MG63 (cell line): ENCODE measurements around the gene BRPF3. TPM values are rescaled to one million over a fixed set of nuclear protein-coding genes. Genes with fewer than 3 reads are reported as not detected.

Experiments used
- DNase-seq: peaks from one replicate; pipeline ENCODE4 v3.0.0-alpha.2; 2020
- H3K27me3 ChIP-seq: fragments of 250-450 bp; sonication (Bioruptor Pico); 2 replicates; pipeline ENCODE4 v1.5.1; 2020; ENCODE audit warnings: mild to moderate bottlenecking, moderate library complexity
- H3K36me3 ChIP-seq: fragments of 250-450 bp; sonication (Bioruptor Pico); 2 replicates; pipeline ENCODE4 v1.5.1; 2020; ENCODE audit warnings: mild to moderate bottlenecking, moderate library complexity
- H3K4me3 ChIP-seq: fragments of 250-450 bp; sonication (Bioruptor Pico); 2 replicates; pipeline ENCODE4 v1.5.1; 2020; ENCODE audit warnings: mild to moderate bottlenecking, moderate library complexity
- H3K9me3 ChIP-seq: fragments of 250-450 bp; sonication (Bioruptor Pico); 2 replicates; pipeline ENCODE4 v1.5.1; 2020; ENCODE audit warnings: mild to moderate bottlenecking, moderate library complexity
- total RNA-seq: library from RNA; depleted of rRNA; stranded (reverse); fragments of >200 nt; shearing (Covaris generic); gene quantifications from 2 replicates; pipeline ENCODE4 v1.2.3, GENCODE V29; 2014; ENCODE audit warnings: low replicate concordance

Gene BRPF3
- total RNA-seq, 1 experiment from 2014 or later, result 6.9 TPM

DNA sequence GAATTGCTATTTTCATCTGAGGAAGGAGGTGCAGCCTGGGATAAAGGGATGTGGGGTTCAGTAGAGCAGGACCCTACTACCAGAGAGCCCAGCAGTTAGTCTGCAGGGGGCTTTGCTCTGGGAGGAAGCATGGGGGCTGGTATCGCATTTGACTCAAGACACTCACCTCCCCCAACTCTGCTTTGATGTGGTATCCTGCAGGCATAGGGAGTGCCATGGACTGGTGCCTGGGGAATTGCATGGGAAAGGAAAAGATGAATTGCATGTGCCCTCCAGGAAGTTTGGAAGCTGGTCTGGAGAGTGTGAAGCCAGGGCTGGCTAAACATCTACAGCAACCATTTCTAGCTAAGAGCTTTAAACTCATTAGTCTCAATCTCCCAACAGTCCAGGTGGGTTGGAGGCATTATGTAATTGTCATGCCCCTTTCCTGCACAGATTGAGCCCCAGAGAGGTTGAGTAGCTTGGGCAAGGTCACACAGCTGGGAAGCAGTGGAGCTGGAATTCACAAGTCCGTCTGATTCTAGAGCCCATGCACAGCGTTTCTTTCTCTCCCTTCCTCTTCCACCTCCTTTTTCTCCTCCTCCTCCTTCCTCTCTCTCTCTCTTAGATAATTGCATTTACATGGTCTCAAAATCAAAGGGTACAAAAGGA, 47.1 kb downstream of the BRPF3 start:
- no peak overlapping the region for H3K4me3 ChIP-seq
- DNase-seq, result no peak
- H3K36me3 ChIP-seq, result no peaks in the 10 kb centered on the region
- H3K9me3 ChIP-seq, result no peaks in the 10 kb centered on the region
- no peaks in the 10 kb centered on the region for H3K27me3 ChIP-seq

DNA sequence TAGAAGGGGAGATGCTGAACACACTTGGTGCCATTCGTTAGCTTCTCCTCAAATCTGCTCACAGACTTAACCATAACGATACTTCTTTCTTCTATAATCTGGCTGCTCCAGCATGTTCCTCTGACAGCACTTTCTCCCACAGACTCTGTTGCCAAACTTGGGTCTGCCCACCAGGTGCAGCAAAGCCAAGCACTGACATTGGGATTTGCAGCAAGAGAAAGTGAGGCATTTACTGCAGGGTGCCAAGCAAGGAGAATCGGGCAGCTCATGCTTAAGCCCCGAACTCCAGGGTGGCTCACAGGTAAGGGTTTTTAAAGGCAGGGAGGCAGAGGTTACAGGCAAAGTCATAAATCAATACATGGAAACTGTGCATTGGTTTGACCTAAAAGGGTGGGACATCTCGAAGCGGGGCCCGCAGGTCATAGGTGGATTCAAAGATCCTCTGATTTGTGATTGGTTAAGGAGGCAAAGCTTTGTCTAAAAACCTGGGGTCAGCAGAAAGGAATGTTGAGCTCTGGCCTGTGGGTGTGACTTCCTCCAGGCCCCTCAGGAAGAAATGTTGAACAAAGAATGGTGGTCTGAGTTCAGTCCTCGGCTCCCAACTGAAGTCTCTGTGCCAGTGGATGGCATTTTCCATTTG, 48.2 kb downstream of the BRPF3 start:
- H3K36me3 ChIP-seq, result no peaks in the 10 kb centered on the region
- H3K9me3 ChIP-seq, result no peaks in the 10 kb centered on the region
- H3K4me3 ChIP-seq, result no peak overlapping the region
- no peaks in the 10 kb centered on the region for H3K27me3 ChIP-seq
- DNase-seq, result peak; percentile 11

DNA sequence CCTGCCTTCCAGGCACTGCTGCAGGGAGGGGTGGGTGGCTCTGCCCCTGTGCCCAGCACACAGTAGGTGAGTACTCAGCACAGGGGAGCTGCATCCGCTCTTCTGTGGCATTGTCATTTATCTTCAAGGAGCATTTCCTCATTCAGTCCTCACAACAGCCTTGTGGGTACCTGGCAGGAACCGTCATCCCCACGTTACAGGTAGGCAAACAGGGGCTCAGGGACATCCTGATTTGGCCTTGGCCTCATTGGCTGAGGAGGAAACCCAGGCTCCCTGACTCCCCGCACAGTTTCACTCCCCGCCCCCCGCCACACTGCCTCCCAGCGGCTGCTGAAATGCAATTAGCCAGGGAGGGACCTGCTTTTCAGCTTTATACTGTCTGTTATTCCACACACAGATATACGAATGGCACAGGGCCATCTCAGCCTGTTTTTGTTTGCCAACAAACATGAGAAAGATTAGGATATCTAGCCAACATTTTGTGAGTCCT, 49.1 kb downstream of the BRPF3 start:
- no peaks in the 10 kb centered on the region for H3K27me3 ChIP-seq
- no peak for DNase-seq

DNA sequence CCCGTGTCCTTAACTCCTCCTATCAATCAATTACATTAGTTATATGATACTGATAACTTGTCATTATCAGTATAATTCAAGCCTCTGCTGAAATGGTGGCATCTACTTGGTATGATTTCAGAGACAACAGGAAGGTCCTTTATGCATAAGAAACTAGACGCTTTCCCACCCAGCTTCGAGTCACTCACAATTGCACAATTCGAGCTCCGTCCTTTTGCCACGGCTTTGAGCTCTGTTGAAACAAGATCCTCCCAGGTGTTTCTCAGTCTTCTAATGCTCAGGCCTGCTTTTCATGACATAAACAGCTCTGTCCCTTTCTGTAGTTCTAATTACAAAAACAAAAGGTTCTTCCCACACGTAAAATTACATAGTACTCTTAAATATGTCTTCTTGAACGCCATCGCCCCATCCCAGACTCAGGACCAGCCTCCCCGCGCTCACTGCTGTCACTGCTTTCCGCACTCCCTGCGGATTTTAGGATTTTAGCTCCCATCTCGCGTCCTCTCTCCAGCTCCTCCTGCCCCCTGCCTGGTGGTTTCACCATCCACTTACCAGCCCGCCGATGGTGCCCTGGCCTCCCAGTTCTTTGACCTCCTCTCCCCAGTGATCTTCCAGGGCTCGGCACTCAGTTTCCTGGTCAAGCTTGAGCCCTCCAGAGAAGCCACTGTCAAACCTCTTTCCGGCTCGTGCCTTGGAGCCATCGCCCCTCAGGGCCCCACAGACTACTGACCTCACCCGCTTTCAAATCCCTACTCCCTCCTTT, 50.1 kb downstream of the BRPF3 start:
- Histone ChIP-seq H3K4me3 (no peak overlapping the region), H3K36me3 (no peaks in the 10 kb centered on the region), H3K9me3 (no peaks in the 10 kb centered on the region), H3K27me3 (no peaks in the 10 kb centered on the region)
- DNase-seq, result no peak

More for the DNA sequence above, 49.1 kb downstream of the BRPF3 start:
- no peaks in the 10 kb centered on the region for H3K36me3 ChIP-seq
- no peaks in the 10 kb centered on the region for H3K9me3 ChIP-seq
- H3K4me3 ChIP-seq, result no peak overlapping the region

DNA sequence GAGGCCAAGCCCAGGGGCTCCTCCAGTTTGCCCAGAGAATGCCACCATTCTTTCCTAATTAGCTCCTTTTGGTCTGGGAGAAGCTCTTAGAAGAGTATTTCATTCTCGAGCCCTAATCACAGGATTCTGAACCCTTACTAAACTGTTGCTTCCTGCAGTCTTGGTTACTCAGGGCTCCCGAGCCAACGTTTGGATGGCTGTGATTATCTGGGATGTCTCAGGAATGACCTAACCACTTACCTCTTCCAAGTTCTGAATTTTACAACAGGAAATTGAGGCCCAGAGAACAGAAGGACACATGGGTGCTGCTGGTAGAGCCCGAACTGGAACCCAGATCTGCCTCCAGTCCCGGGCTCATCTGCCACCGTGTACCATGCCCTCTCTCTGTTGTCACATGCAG, 51.1 kb downstream of the BRPF3 start:
- Histone ChIP-seq H3K36me3 (no peaks in the 10 kb centered on the region), H3K4me3 (no peak overlapping the region), H3K27me3 (no peaks in the 10 kb centered on the region), H3K9me3 (no peaks in the 10 kb centered on the region)
- peak; percentile 72 for DNase-seq

DNA sequence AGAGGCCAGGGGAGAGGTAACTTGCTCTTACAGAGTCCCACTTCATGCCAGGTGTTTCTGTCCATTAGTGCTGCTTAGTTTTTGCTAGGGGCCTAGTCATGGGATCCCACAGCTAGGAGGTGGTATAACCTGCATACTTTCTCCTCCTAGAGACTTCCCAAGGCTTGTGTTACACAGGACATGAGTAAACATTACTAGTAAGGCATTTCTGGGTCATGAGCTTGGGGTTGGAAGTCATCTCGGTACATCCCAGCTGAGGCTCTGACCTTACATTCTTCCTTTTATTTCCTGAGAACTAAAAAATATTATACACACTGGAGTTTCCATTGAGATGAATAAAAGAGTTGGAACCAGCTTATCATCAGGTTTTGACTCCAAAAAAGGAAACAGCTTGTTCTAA, 52.4 kb downstream of the BRPF3 start:
- no peaks in the 10 kb centered on the region for H3K27me3 ChIP-seq
- peak; percentile 8 for DNase-seq
- H3K4me3 ChIP-seq, result no peak overlapping the region
- H3K9me3 ChIP-seq, result no peaks in the 10 kb centered on the region
- H3K36me3 ChIP-seq, result no peaks in the 10 kb centered on the region

DNA sequence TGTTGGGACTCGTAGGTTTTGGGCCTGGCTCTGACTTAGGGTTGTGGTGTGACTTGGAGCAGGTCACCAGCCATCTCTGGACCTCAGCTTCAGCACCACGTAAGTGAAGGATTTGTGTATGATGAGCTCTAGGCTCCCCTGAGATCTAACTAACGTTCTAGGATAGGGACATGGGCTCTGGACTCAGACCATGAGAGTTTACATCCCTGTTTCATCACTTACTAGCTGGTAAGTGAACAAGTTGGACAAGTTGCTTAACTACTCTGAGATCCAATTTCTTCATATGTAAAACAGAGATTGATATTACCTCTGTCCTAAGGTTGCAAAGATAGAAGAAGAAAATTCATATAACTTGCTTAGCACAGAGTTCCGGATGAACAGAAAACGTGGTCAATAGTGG, 53.0 kb downstream of the BRPF3 start:
- Histone ChIP-seq H3K36me3 (no peaks in the 10 kb centered on the region), H3K9me3 (no peaks in the 10 kb centered on the region), H3K27me3 (no peaks in the 10 kb centered on the region), H3K4me3 (no peak overlapping the region)
- DNase-seq, result no peak

DNA sequence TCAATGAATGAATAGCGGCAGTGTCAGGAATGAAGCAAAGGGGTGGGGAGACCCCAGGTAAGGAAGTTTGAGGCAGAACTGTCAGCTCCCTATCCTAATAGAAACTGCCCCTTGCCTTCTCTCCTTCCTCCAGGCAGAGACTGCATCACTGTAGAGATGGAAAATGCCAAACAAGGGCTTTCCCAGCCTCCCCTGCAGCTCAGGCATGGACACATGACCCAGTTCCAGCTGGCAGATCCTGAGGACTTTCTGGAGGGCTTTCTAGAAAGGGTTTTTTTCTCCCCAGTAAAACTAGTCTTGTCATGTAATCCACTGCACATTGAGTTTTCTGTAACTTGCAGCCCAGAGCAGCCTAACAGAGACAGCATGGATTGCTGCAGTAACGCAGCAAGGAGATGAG, 55.5 kb downstream of the BRPF3 start:
- Histone ChIP-seq H3K36me3 (no peaks in the 10 kb centered on the region), H3K4me3 (no peak overlapping the region), H3K27me3 (no peaks in the 10 kb centered on the region), H3K9me3 (no peaks in the 10 kb centered on the region)
- no peak for DNase-seq

DNA sequence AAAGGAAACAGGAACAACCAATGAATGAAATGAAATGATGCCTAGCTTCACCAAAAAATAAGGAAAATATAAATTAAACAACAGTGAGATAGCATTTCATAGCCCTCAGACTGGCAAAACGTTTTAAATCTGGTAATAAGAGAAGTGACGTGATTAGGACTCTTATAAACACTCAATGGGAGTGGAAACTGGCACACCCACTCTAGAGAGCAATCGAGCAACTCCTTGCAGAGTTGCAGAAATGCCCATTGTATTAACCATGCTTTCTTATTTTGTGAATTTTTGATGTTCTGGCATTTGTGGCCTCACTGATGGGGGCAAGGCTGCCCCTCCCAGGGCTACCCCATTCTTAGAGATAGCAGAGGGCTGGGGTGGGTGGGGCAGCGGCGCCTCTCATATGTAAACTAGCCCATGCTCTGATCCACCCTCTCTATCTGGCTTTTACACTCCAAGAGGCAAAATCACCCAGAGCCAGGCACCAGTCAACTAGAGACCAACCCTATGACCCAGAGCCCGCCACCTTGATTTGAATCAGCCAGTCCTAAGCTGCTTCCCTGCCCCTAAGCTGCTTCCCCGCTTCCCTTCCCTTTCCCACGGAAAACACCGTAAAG, 67.0 kb downstream of the BRPF3 start:
- Histone ChIP-seq H3K27me3 (peaks cover 6% of the 10 kb centered on the region; the same call in 1 of the 2 replicates), H3K9me3 (no peaks in the 10 kb centered on the region), H3K4me3 (no peak overlapping the region), H3K36me3 (no peaks in the 10 kb centered on the region)
- no peak for DNase-seq

DNA sequence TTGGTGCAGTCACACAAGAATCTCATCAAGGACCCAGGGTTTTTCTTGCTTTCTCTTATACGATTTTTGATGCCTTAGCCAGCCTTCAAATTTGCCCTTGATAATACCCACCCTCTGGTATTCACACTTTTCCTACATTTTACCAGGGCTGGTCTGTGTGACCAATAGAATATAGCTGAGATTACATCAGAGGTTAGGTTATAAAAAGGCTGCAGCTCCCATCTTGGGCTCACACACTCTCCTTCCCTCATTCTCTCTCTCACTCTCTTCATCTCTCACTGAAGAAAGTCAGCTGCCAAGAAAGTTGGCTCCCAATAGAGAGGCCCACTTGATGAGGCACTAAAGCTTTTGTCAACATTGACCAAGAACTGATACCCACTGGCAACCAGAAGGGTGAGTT, 69.2 kb downstream of the BRPF3 start:
- Histone ChIP-seq H3K4me3 (no peak overlapping the region), H3K9me3 (no peaks in the 10 kb centered on the region), H3K36me3 (no peaks in the 10 kb centered on the region), H3K27me3 (peaks cover 6% of the 10 kb centered on the region; the same call in 1 of the 2 replicates)
- no peak for DNase-seq

DNA sequence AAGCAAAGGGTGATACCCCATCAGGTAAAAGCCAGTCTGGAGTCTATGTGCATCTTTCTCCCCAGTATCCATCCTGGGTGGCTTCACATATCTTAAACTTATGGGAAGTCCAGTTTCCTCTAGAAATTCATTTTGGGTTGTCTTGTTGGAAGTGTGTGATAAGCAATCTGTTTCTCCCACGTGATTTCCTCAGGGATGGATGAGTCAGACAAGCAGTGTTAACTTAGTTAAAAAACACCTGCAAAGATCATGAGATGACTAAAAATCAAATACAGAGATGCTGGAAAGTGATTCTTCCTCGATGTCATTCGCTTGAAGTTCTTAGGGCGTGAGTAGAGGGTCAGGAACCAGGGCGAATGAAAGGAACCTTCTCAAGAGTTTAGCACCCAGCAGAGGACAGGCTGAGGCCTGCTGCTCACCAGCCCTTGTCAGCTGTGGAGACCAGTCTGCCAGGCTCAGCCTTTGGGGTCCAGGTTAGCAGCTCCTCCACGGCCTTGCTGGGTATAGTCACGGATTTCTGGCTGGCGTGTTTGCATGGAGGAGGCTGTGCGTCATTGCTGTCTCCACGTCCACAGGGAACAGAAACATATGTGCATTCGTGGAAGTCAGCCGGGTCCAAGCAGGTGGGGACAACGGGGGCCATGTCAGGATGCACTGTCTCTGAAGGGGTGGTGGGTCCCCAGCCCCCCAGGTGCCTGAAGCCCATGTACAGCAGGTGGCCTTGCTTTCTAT, 70.5 kb downstream of the BRPF3 start:
- H3K27me3 ChIP-seq, result 0 out of 2 replicates have a peak, but pooled peaks cover 5% of the 10 kb centered on the region
- H3K9me3 ChIP-seq, result no peaks in the 10 kb centered on the region
- no peak overlapping the region for H3K4me3 ChIP-seq
- DNase-seq, result no peak
- H3K36me3 ChIP-seq, result no peaks in the 10 kb centered on the region

DNA sequence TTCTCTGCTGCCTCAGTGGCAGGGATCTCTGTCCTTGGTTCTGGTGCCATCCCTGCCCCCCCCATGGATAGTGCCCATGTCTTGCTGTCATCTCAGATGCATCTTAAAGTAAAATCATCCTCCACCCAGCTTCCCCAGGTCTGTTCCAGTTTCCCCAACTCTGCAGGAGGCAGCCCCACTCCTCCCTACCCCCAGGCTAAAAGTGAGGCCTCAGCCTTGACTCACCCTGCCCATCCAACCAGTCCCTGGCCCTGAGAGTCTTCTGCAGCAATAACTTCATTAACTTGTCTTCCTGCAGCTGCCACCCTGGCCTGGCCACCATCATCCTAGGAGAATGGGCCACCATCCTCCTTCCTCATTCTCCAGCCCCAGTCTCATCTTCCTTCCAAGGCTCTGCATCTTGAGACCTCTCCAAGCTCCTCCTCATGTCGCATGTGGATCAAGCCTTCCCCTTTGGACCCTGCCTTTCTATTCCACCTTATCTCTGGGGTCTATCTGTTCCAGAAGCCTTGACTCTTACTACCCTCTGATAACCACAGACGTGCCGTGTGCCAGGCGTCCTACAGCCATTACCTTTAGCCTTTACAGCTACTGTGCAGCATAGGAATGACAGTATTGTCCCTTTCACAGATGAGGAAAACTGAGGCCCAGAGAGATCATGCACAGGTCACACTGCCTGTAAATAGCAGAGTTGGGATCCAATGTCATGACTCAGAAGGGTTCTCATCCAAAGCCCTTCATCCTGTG, 71.4 kb downstream of the BRPF3 start:
- Histone ChIP-seq H3K4me3 (no peak overlapping the region), H3K9me3 (no peaks in the 10 kb centered on the region), H3K27me3 (0 out of 2 replicates have a peak, but pooled peaks cover 2% of the 10 kb centered on the region), H3K36me3 (no peaks in the 10 kb centered on the region)
- no peak for DNase-seq

DNA sequence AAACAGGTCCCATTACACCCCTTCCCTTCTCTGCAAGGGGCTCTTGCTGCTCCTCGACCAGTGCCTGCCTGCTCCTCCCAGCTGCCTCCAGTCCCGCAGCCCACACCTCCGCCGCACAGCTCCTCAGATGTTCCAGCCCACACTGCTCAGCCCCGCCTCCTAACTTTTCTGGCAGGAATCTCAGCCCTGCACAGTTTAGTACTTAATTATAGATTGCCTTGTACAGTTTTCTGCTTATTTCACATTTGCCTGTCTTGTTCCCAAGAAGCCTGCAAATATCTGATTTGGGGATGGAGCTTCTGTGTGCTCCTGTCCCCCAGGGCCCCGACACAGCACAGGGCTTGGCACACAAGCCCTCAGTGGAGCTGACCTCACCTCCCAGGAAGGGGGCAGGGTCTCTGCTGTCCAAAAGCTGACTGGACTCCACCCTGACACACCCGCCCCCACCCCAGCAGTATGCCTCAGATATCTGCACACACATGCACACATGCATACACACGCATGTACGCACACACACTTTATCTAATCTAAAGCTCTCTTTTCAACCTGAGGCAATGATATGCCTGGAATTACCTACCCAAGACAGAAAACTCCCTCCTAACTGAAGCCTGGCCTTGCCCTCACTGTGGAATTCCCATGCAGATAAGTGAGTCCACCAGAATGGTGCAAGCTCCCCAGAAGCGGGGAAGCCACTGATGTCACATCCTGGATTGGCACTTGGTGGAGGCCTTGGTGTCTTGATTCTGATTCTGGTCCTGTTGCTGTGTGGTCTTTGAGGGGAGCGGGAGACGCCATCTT, 72.1 kb downstream of the BRPF3 start:
- DNase-seq, result no peak
- Histone ChIP-seq H3K9me3 (no peaks in the 10 kb centered on the region), H3K36me3 (no peaks in the 10 kb centered on the region), H3K27me3 (0 out of 2 replicates have a peak, but pooled peaks cover 2% of the 10 kb centered on the region), H3K4me3 (no peak overlapping the region)

DNA sequence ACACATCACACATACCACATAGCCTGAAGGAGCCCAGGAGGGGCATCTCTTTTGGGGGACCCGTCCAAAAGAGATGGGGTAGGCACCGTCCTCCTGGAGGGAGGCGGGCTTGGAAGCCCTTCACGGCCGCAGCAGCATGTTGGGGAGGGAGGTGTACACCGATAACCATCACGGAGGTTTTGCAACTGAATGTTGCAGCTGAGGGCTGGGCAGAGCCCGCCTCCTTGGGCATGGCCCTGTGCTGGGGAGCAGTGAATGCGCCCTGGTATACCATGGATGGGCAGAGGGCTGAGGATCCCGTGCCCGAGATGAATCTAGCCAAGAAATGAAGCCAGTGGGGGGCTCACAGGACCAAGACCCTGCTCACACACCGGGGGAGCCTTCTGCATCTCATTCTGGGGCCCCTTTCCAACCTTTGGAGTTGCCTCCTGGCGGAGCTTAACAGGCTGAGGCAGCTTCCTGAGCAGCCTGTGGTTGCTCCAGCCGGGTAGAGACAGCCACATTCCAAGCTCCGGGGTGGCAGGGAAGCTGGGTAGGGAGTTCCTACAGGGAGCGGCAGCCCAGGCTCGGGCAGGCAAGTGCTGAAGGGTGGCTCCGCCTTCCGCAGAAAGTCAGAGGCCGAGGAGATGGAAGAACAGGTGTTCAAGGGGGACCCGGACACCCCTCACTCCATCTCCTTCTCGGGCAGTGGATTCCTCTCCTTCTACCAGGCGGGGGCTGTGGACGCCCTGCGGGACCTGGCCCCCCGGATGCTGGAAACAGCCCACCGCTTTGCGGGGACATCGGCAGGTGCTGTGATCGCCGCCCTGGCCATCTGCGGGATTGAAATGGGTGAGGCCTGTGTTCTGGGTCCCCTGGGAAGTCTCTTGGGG, 73.5 kb downstream of the BRPF3 start, which contains the start of gene PNPLA1:
PNPLA1 (plus strand) TSS at position 227 of the 872 bp plus-strand sequence; CDS start at position 627, 400 bp downstream.
- Histone ChIP-seq H3K9me3 (no peaks in the 10 kb centered on the region), H3K36me3 (no peaks in the 10 kb centered on the region), H3K27me3 (no peaks in the 10 kb centered on the region), H3K4me3 (no peak within 1 kb of the TSS)
- no peak for DNase-seq
